Middle frontal gyrus (tissue), 1 donor: ENCODE results near the gene CASP2.

ENCODE experiments used
- DNase-seq: peaks from one replicate; pipeline ENCODE4 v3.0.0-alpha.2; 2015; ENCODE audit warnings: low spot score; ENCODE audit errors: extremely low spot score

CASP2 gene

GRCh38 chr7:143287935-143288826, at the start of gene CASP2:
Gene CASP2, plus strand, starts transcription at chr7:143288351. Its CDS starts 105 bp downstream, at chr7:143288456.
- peak; percentile 96 for DNase-seq

DNA sequence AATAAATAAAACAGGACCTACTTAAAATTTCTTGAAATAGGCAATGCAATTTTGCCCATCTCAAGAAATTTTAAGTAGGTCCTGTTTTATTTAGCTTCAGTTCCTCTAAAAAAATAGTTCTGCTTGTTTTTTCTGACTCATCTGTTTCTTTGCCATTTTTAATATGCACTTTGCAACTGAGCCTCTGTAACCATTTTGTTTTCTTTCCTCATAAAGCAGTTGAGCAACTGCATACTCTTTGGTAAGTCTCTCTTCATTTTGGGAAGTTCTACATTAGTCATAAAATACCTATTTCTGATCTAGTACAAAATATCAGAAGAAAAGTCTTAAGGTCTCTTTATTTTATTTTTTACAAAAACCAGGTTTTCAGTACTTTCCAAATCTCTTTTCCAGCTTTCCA, 48.3 kb upstream of the CASP2 start:
- no peak for DNase-seq

DNA sequence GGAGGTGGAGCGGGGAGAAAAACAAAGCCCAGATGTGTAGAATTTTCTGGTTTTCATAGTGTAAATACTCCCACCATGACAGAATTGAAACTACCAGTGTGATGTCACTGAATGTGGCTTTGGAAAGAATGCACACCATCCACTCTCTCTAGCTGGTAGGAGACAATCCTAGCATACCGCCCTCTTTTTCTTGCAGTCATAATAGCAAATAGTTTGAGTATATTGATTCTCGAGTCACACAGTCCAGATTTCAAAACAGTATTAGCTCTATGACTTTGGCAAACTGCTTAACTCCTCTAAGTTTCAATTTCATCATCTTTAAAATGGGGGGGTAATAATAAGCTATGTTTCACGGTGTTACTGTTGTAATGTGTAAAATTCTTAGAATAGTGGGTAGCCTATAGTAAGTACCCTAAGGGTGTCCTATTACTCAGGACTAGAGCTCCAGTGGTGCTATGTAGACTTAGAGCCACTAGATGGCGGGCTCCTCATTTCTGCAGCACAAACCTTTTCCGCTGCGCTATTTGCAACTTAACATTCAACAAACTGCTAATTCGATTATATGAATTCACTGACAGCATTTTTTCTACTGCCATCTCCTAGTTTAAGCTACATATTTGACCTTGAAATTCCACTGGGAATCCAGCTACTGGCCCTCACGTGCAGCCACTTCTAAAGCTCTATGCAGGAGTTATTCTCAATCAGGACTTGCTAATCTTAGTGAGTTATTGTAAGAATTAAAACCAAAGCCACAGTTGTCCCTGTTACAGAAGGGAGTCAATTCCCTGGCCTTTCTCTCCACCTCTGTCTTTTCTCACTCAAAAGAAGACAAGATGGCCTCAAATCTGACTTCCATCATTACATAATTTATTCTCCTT, 47.6 kb upstream of the CASP2 start:
- DNase-seq: peak; percentile 73

DNA sequence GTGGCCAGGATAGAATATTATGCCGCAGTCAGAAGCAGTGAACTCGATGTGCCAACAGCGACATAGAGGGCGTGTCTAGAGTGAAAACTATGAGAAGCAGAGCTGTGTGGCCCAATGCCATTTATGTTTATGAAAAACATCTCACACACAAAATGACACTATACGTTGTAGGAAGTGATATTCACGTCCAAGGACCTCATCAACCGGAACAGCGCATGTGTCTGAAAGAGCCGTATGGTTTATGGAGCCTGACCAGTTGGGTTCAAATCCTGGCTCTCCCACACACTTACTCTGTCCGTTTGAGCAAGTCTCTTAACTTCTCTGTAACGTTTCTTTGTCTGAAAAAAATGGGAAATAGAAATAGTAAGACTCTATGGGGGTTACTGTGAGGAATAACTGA, 45.8 kb upstream of the CASP2 start:
- no peak for DNase-seq

- DNase-seq: no peak
Measured at GRCh38 chr7:143243111-143243510, 45.0 kb upstream of the CASP2 start.

GRCh38 chr7:143243614-143244013, 44.5 kb upstream of the CASP2 start:
- no peak for DNase-seq

- no peak for DNase-seq
Measured at GRCh38 chr7:143244321-143244720, 43.8 kb upstream of the CASP2 start.

DNA sequence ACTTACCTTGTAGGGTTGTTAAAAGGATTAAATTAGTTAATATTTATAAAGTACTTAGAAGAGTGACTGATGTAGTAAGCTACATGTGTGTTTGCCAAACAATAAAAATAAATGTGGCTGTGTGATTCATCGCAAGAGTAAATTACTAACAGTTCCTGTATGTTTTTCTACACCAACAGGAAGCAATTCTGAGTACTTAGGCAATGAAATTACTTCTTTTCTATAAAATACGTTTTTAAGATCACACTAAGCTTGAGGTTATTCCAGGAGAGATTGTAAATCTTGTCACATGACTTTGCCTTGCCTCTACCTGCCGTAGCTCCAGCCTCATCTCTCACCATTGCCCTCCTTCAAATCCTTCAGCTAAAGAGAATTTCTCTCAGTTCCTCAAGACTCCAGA, 43.0 kb upstream of the CASP2 start:
- DNase-seq: no peak

GRCh38 chr7:143247372-143247771, 40.8 kb upstream of the CASP2 start:
- DNase-seq: no peak

DNA sequence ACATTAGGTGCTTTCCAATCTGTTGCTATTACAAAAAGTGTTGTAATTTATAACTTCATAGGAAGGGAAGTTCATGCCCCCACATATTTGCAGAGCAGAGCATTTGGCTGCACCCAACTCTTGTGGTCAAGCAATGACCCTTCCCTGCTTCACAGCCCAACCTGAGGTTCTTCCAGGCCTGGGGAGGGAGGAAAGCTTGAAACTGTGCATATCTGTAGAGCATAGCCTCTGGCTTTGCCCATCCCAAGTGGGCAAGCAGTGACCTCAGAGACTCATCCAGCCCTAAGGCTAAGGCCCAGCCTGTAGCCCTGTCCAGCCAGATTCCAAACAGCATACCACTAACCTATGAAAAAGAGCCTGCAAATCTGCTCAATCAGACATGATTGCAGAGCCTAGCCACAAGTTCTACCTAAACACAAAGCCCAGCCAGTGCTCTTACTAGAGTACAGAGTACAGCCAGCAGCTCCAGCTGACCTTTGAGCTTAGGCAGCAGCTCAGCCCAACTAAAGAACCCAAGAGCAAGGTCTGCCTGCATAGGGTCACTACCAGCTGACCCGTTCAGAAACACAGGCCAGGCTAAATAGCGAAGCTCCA, 39.3 kb upstream of the CASP2 start:
- no peak for DNase-seq

GRCh38 chr7:143250199-143250598, 38.0 kb upstream of the CASP2 start:
- no peak for DNase-seq

DNA sequence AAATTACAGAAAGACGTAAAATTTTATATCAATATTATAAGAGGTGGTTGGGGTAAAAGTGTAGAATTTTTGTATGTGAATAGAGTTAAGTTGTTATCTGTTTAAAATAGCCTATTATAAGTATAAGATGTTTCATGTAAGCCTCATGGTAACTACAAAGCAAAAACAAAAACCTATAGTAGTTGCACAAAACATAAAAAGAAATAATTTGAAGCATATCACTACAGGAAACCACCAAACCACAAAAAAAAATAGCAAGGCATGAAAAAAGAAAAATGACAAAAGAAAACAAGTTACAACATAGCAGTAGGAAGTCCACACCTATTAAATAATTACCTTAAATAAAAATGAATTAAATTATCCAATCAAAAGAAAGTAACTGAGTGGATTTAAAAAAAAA, 37.3 kb upstream of the CASP2 start:
- no peak for DNase-seq

DNA sequence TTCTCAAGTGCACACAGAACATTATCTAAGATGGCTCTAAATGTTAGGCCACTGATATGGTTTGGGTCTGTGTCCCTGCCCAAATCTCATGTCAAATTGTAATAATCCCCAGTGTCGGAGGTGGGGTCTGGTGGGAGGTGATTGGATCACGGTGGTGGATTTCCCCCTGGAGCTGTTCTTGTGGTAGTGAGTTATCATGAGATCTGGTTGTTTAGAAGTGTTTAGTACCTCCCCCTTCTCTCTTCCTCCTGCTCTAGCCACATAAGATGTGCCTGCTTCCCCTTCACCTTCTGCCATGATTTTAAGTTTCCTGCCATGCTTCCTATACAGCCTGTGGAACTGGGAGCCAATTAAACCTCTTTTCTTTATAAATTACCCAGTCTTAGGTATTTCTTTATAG, 36.1 kb upstream of the CASP2 start:
- no peak for DNase-seq

DNA sequence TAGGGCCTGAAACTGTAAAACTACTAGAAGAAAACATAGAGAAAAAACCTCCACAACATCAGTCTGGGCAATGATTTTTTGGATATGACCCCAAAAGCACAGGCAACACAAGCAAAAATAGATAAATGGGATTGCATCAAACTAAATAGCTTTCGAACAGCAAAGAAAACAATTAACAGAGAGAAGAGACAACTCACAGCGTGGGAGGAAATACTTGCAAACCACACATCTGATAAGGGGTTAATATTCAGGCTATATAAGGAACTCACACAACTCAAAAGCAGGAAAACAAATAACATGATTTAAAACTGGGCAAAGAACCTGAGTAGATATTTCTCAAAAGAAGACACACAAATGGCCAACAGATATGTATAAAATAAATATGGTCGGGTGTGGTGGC, 32.6 kb upstream of the CASP2 start:
- no peak for DNase-seq

DNA sequence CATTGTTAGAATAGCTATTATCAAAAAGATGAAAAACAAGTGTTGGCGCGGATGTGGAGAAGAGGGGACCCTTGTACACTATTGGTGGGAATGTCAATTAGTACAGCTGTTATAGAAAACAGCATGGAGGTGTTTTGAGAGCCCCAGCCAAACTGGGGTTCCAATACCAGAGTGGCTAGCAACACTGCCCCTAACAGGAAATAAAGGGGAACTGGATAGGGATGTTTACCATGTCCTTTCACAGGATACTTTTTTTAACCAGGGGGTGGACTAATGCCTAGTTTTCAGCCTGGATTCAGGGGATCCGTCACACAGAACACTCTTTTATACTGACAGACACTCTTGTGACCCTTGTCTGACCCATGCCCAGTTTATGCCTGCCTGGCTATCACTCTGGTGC, 31.8 kb upstream of the CASP2 start:
- DNase-seq: no peak

GRCh38 chr7:143256932-143257331, 31.2 kb upstream of the CASP2 start:
- DNase-seq: no peak

DNA sequence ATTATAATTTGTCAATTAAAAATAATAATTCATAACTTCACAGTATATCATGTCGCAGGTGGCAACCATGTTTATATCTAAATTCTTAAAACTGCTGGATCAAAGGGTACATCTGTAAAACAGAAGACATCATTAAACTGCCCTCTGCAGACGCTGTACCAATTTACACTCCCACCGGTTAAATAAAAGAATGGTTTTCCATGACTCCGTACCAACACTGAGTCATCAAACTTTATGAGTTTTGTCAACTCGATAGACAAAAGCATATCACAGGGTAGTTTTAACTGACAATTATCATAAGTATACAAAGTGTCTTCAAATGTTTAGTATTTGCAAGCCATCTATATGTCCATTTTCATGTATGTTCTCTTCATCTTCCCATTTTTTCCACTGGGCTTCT, 30.6 kb upstream of the CASP2 start:
- DNase-seq: no peak

DNA sequence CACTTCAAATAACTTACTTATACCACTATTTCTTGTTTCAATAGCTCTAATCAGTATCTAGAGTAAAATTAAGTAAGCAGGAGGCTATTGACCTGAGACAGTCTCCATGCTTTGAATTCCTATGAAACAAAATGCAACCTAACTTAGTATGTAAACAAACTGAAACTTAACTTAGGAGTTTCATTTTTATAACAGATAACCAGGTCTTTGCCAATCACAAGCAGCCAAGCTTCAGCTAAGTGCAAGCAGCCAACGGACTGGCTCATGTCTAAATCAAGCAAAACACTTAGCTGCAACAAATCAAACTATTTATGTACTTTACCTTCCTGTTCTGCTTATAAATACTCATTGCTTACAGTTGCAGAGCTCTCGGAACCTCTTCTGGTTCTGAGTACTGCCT, 29.3 kb upstream of the CASP2 start:
- DNase-seq: no peak

DNA sequence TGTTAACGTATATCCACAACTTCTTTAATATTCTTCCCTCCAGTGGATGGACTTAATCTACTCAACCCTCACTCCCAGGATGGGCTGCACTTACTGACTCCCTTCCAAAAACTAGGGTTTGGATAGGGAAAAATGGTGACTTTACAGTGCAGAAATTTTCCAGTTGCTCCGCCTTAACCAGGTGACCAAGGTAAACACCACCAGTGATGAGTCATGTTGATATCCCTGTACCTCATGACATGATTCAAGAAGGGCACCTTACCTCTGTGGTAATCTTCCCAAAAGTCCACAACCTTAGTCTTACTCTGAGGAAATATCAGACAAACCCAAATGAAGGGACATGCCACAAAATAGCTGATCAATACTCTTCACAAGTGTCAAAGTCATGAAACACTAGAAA, 28.4 kb upstream of the CASP2 start:
- DNase-seq: no peak

DNA sequence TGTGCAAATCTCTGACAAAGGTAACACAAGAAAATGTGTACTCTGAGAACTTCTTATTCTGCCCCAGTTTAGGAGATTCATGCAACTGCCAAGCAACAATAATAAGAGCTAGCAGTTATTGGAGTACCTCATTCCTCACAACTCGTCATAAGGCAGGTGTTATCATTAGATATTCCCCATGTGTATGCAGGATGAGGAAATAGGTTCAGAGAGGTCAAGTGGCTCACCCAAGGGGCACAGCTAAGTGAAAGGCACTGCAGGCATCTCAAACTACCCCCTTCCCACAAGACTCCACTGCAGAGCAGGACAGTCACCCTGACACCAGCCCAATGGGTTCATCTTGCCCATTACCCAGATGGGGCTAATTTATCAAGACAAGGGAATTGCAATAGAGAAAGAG, 26.2 kb upstream of the CASP2 start:
- DNase-seq: no peak

GRCh38 chr7:143263266-143264195, 24.6 kb upstream of the CASP2 start, which contains the start of gene GSTK1:
Gene GSTK1, plus strand, starts transcription at chr7:143263441. Its CDS starts 73 bp downstream, at chr7:143263514.
- peak; percentile 66 for DNase-seq
